GM19351 (cell line): ENCODE measurements around the gene MFN1.
"Not testable (repeated sequence)": the region's sequence is repeated elsewhere in the genome, so short reads cannot be mapped to it uniquely, and the experiment has no call there.

Experiments used
- ATAC-seq: cut with Tn5 transposase; IDR thresholded peaks from one replicate; pipeline ENCODE4 v1.9.1; 2021; ENCODE audit warnings: mild to moderate bottlenecking, moderate library complexity; ENCODE audit not compliant: unreplicated experiment

The MFN1 gene

DNA sequence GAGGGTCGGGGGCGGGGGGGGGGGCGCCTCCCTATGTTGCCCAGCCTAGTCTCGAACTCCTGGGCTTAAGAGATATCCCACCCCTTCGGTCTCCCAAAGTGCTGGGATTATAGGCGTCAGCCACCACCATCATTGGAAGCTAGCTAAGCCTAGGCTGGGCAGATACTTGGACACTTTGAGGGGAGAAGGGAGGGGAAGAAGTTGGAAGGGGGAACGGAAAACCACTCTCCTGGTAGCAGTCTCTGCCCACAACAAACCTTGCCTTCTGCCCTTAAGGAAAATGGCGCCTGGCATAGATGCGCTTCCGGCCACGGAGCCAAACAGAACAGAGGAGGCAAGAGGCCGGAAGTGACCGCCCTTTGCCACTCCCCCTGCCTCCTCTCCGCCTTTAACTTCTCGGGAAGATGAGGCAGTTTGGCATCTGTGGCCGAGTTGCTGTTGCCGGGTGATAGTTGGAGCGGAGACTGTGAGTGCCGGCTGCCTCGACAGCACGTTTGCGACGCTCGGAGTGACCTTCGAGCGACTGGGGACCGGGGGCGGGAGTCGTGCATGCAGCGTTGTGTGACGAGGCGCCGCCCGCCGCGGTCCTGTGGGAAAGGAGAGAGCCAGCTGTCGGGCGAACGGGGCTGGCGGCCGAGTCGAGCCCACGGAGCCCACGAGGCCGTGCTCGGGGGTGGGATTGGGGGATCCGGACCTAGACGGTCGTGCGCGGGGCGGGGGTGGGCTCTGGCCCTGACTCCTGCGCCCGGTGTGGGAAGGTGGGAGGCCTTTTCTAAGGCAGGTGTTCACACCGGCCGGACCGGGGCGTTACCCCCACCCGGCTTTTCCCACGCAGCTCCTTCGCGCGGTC is at the start of gene MFN1:
TSS of gene MFN1 (plus strand) at position 365 of the 850 bp plus-strand sequence. CDS start 1,143 bp downstream, outside the sequence.
- peak; percentile 91 for ATAC-seq

DNA sequence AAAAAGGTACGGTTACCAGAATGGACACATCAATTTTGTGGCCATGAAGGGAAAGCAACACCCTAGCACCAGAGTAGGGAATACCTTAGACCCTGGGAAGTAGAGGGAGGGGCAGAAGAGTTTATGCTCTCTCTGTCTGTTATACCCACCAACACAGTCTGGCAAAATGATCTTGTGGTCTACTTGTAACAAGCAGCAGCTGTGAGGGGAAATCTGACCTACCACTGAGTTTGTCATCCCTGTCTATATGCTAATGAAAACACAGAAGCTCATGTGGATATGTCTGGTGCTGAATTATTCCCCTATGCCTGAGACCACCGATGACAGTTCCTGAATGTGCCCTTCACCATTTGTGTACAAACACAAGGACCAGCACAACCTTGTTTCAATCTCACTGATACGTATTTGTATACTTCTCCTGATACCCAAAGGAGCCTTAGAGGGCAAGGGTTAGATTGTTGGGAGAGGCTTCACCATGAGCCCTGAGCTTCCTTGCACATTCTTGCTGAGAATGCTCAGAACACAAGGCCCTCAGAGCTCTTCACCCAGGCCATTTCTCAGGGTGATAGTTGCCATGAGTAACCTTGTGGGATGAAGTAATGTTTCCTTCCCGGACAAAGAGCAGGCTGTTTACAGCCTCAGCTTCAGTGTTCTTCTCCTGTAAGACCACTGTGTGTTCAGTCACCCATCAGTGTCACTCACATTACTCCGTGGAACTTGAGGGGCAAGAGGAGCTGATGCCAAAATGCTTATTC is 49.4 kb upstream of the MFN1 start:
- ATAC-seq, result no peak

DNA sequence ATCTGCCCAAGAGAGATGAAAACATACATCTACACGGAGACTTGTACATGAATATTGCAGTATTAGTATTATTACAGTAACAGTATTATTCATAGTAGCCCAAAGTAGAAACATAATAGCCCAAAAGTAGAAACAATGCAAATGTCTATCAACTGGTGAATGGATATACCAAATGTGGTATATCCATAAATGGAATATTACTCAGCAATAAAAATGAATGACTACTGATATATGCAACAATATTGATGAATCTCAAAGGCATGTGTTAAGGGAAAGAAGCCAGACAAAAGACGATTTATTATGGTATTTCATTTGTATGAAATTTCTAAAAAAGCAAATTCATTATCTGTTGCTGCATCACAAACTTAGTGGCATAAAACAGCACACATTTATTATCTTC is 48.2 kb upstream of the MFN1 start:
- no peak for ATAC-seq

DNA sequence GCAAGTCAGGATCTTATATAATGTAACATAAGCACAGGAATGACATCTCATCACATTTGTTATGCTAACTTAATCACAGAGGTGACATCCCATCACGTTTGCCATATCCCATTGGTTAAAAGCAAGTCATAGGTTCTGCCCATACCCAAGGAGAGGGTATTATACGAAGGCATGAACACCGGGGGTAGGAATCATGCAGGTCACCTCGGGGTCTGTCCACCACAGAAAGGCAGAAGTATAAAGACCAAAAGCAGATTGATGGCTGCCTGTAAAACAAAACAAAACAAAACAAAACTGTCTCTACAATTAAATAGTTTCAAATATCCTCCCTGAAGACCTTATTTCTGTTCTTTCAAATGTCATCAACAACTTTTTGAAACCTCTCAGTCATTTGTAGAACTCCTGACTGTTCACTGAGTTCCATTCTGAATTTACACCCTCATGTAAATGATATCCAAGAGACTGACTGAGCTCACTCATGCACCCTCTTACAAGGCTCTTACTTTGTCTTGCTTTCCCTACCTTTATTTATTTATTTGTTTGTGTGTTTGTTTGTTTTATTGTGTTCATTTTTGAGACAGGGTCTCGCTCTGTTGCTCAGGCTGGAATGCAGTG is 47.4 kb upstream of the MFN1 start:
- peak; percentile 80 for ATAC-seq

DNA sequence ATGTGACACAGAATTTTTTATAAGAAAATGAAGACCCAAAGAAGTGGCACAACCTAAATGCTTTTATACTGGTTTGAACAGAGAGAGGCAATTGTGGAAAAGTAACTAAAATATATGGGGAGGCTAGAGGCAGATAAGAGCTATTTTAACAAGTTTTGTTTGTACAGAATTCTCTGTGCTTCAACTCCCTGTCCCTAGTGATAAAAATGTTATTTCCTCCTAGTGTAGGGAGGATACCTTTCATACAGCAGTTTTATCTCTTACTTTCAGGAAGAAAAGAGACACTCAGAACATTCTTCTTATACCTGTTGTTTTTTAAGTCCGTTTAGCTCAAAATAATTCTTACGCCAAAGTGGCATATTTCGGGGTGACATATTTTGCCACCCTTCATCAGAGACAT is 45.9 kb upstream of the MFN1 start:
- no peak for ATAC-seq

DNA sequence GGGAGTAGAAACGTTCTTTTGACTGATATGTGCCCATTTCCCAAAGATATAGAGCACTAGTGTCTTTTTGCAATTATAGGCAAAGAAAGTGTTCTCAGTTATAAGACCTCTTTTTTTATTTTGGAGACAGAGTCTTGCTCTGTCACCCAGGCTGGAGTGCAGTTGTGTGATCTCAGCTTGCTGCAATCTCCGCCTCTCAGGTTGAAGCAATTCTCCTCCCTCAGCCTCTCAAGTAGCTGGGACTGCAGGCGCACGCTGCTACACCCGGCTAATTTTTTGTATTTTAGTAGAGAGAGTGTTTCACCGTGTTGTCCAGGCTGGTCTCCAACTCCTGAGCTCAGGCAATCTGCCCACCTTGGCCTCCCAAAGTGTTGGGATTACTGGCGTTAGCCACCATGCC is 45.4 kb upstream of the MFN1 start:
- ATAC-seq, result no peak

DNA sequence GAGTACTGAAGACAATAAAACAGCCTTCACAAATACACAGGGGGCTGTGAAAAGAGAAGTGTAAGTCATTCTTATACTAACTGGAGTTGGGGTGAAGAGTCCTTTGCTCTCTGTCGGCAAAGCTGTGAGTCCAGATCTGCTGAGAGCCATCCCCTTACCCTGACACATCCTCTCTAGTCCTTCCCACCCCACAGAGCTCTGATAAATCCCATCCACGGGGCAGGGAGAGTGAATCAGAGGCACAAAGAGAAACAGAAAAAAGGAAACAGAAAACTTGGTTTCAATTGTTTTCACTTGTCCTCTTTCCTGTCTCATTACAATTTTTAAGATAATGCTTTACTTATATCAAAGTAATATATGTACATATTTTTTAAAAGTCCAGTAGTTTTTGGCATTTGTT is 42.9 kb upstream of the MFN1 start:
- ATAC-seq, result no peak

DNA sequence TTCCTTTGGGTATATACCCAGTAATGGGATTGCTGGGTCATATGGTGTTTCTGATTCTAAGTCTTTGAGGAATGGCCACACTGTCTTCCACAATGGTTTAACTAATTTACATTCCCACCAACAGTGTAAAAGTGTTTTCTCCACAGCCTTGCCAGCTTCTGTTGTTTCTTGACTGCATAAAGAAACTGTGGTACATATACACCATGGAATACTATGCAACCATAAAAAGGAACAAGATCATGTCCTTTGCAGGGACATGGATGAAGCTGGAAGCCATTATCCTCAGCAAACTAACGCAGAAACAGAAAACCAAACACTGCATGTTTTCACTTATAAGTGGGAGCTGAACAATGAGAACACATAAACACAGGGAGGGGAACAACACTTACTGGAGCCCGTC is 40.1 kb upstream of the MFN1 start:
- not testable (repeated sequence) for ATAC-seq

DNA sequence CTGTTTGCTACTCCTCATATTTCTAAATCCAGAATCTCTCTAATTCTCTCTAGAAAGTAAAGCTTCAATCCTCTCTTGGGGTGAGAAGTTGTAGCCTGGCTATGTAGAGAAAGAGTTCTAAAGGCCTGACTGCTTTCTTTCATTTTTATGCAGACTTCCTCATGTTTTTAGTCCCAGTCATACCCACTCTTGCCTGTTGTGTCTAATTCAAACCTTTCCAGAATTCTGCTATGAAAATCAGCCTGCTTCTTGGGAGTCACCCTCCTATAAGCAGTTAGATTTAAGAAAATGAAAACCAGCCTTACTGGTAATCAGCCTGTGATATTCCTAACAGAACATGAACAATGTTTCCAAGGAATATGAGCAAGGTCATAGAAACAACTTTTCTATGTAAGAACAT is 39.5 kb upstream of the MFN1 start:
- no peak for ATAC-seq

DNA sequence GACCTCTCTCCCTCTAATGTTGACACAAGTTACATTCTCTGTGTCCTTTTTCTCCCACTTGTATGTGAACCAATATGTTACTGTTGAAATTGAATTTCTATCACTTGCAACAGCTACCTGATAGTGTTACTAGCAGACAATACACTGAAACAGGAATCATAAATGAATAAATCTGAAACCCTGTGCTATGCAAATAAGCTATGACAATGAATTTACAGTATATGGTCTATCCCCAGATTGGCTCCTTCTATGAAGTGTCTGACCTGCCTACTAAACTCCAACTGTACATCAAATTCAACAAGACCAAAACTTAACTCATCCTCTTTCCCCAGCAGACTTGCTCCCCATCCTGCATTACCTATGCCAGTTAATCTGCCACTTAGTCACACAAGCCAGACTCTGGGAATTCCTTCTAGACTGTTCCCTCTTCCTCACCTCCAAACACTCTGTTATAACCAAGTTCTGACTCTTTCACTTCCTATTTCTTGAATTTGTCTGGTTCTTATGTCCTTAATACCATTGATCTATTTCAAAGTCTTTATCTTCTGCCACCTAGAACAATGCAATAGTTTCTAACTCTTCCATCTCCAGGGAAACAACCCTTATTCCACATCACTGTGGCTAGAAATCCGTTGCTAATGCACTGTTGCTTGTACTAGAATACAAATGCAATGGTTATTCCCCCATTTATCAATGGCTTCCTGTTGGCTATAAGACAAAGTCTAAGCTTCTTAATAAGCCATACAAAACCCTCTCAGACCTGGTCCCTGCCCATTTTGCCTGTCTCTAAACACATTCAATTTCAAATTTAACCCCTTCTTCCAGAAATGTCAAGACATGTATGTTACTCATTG is 38.1 kb upstream of the MFN1 start:
- ATAC-seq, result peak; percentile 97

DNA sequence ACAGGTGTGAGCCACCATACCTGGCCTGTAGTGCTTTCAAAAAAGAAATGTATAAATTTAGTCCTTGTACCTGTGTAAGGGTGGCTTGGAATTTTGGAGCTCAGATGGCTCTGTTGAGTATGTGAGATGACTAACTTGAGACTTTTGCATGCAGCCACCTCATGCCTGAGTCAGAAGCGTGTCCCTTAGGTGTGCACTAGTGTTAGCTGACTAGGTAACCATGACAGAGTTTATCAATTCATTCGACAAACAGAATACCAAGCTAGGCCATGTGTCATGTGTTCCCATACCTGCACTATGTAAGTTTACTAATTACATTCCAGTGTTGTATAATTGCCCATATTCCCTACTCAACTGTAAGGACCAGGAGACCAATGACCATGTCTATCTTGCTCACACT is 28.6 kb upstream of the MFN1 start:
- no peak for ATAC-seq

DNA sequence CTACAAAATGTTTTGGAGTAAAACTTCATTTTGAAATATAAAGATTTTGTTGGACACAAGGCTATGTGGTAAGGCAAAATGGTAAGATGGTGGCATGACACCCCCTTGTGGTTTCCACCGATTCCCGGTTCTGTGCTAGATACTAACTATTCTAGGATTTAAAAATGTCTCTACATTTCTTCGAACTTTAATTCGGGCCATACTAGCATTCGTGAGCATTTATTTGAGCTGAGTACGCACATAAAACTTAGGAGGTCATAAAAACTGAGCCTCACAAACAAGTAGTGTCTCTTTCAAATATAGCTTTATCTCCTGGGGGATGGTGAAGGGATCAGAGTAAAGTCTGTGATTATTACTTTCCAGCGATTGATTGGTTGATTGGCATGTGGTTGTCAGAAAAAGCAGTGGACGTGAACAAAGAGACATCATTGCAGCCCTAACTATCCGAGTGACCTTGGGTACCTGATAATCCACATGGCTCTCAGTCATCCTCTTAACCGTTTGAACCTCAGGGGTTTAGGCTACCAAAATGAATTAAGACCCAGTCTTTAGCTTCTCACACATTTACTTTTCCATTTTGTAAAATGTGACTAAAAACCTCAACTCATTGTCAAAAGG is 25.7 kb upstream of the MFN1 start:
- no peak for ATAC-seq

DNA sequence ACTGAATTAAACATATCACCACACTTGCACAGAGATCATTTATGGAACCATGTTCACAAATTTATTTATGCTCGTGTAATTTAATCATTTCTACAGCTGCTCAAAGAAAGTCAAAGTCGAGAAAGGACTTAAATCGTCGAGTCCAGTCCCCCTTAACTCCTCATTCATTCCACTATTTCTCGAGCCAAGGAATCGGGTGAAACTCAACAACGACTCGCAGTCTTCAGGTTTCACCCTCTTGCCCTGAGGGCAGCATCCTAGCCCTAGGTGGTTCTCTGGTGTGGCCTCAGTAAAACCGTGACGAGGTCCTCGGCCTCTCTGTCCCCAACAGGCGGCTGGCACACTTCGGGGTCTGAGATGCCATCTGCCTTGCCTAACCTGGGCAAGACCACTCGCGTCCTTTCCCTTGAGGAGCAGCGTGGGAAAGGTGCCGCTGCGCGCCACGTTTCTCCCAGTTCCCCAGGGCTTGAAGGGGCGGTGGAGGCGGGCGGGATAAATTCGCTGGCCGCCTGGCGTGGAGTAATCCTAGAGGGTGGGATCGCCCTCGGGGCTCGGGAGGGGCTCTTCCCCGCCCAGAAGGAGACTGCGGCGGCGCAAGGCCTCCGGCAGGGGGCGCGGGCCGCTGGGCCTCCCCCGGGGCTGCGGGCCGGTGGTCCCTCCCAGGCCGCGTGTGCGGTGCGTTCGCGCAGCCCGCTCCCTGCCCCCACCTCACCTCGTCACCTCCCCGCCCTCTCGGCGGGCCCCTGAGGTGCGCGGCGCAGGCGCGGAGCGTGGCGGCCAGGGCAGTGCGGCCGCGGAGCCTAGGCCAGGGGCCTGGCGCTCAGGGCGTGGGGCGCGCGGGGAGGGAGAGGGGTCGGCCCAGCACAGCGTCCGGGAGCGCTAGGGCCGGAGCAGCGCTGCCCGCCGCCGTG is 25.0 kb upstream of the MFN1 start, which contains the start of gene ZNF639:
TSS of gene ZNF639 (plus strand) at position 746 of the 911 bp plus-strand sequence. CDS start 5,263 bp downstream, outside the sequence.
- peak; percentile 71 for ATAC-seq

DNA sequence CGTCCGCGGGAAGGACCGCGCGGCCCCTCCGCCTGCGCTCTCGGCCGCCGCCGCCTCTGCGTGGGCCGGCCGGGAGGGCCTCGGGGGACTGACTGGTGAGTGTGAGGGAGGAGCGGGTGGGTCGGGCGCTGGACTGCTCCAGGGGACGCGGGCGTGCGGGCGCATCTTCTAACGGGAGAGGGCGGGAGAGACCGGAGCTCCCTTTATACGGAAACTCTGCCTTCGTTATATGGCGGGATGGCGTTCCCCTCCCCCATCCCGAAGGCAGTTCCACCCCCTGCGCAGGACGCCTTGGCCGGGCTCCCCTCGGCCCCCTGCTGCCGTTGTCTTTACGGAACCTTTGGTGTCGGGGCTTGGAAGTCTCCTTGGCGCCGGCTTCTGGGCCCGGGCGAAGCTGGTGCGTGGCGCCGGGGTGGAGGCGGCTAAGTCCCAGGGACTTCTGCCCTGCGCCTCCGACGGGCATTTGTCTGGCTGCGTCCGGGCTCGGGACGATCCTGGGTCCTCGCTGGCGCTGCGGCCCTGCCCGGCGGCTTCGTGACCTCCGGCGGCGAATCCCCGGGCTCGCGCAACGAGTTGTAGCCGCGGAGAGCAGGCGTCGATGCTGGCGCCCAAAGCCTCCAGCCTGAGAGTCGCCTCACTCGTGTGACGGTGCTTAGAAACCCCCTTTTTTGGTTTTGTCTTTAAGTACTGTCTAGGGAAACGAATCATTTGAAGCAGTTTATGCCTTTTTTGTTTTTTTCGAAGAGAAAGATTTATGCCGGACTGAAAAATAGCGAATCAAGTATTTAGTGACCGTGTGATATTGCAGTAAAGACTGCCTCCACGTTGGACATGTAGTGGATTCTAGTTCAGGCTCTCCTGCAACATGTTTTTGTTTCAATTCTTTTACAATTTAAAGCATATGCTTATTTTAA is 24.1 kb upstream of the MFN1 start:
- peak; percentile 38 for ATAC-seq

DNA sequence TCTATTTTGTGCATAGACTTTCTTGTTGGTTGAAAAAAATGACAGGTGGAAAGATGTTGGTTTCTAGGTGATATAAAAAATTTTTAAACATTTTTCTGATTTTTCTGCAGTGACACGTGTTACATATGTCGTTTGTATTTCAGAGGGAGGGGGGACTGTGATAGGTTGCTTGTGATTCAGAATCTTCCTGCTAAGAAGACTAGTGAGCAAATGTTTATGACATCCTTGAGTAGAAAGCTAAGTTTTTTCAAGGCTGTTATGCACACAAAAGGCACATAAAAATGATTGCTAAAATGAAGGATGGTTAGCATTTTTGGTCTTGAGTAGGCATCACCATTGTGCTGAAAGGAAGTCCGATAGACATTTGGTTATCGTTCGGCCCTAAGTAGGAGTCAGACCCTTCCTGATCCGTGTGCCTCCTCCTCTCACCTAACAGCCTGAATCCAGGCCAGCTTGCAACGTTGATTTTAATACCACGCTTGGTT is 23.2 kb upstream of the MFN1 start:
- ATAC-seq, result no peak

DNA sequence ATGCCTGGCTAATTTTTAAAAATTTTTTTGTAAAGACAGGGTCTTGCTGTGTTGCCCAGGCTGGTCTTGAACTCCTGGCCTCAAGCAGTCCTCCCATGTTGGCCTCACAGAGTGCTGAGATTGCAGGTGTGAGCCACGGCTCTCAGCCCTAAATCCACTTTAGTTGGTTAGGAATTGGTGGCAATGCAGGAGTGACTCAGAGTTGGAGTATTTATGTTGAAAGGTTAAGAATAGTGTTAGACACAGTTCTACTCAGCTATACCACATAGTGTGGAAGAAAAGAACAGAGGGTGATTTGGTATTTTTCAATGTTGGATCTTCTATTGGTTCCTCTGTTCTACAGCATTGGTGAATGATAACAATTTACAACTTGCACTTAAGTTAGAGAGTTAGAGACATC is 17.1 kb upstream of the MFN1 start:
- ATAC-seq, result no peak

DNA sequence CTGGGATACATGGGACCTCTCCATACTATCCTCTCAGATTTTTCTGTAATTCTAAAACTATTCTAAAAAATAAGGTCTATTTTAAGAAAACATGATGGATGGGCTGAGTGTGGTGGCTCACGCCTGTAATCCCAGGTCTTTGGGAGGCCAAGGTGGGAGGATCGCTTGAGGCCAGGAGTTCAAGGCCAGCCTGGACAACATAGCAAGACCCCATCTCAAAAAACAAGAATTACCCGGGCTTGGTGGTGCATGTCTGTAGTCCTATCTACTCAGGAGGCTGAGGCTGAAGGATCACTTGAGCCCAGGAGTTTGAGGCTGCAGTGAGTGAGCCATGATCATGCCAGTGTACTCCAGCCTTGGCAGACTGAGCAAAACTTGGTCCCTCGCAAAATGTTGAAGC is 15.3 kb upstream of the MFN1 start:
- ATAC-seq, result no peak

DNA sequence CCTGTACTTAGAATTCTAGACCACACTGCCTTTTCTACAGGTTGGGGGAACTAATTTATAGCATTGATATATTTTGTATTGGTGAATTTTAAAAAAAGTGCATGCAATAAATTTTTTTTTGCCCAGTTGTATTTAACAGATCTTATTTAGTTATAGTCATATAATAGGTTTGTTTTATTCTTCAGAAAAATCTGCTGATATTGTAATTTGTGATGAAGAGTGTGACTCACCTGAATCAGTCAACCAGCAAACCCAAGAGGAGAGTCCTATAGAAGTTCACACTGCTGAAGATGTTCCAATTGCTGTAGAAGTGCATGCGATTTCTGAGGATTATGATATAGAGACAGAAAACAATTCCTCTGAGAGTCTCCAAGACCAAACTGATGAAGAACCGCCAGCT is 14.4 kb upstream of the MFN1 start:
- ATAC-seq, result no peak
